Measurements from ENCODE around the gene VAV3.

The VAV3 gene

GRCh38 chr1:107559881-107560280 is 405.1 kb downstream of the VAV3 start:
- DNase-seq, result no peak

GRCh38 chr1:107557095-107557494 is 407.9 kb downstream of the VAV3 start:
- no peak for DNase-seq

- no peak for DNase-seq
Observed at GRCh38 chr1:107555578-107555977, 409.4 kb downstream of the VAV3 start.

GRCh38 chr1:107552781-107553180 is 412.2 kb downstream of the VAV3 start:
- DNase-seq, result no peak

- DNase-seq, result no peak
Observed at GRCh38 chr1:107551456-107551855, 413.5 kb downstream of the VAV3 start.

- no peak for DNase-seq
Observed at GRCh38 chr1:107550358-107550757, 414.6 kb downstream of the VAV3 start.

- no peak for DNase-seq
Observed at GRCh38 chr1:107549152-107549810, 415.7 kb downstream of the VAV3 start.

- DNase-seq, result no peak
Observed at GRCh38 chr1:107548276-107548675, 416.7 kb downstream of the VAV3 start.

GRCh38 chr1:107547363-107548155 is 417.4 kb downstream of the VAV3 start:
- no peak for DNase-seq

- DNase-seq, result no peak
Observed at GRCh38 chr1:107546576-107546975, 418.4 kb downstream of the VAV3 start.

- no peak for DNase-seq
Observed at GRCh38 chr1:107545879-107546278, 419.1 kb downstream of the VAV3 start.

GRCh38 chr1:107545056-107545577 is 419.9 kb downstream of the VAV3 start:
- no peak for DNase-seq

- no peak for DNase-seq
Observed at GRCh38 chr1:107544285-107544684, 420.7 kb downstream of the VAV3 start.

- no peak for DNase-seq
Observed at GRCh38 chr1:107541412-107541811, 423.6 kb downstream of the VAV3 start.

GRCh38 chr1:107538502-107538901 is 426.5 kb downstream of the VAV3 start:
- no peak for DNase-seq

- no peak for DNase-seq
Observed at GRCh38 chr1:107536266-107536665, 428.7 kb downstream of the VAV3 start.

GRCh38 chr1:107535091-107535490 is 429.9 kb downstream of the VAV3 start:
- no peak for DNase-seq

- DNase-seq, result no peak
Observed at GRCh38 chr1:107534632-107535031, 430.3 kb downstream of the VAV3 start.

- DNase-seq, result no peak
Observed at GRCh38 chr1:107533436-107533835, 431.5 kb downstream of the VAV3 start.

- no peak for DNase-seq
Observed at GRCh38 chr1:107532318-107532717, 432.7 kb downstream of the VAV3 start.

GRCh38 chr1:107531065-107531908 is 433.7 kb downstream of the VAV3 start:
- no peak for DNase-seq

GRCh38 chr1:107530543-107530942 is 434.4 kb downstream of the VAV3 start:
- no peak for DNase-seq

GRCh38 chr1:107529511-107530149 is 435.4 kb downstream of the VAV3 start:
- peak in 1 of 5 experiments; percentile 57 for DNase-seq

Measured in T-helper 2 cell (primary cell).